Heart left ventricle (tissue), 13 donors: ENCODE results near the gene INHBC.

Experiments used
- CTCF ChIP-seq, 12 donors: fragments of 200-600 bp; sonication (generic) in 4 of 12; IDR thresholded peaks; one replicate each; pipeline versions ENCODE4 v1.5.0 to v1.8.0; 2018 to 2022; ENCODE audit warnings: antibody characterized with exemption in 12 of 12, mild to moderate bottlenecking in 5 of 12
- POLR2A ChIP-seq, 2 donors: fragments of 450-650 bp; IDR thresholded peaks; one replicate each; pipeline ENCODE4 v1.6.1; 2017; ENCODE audit warnings: antibody characterized with exemption in 2 of 2, mild to moderate bottlenecking in 2 of 2, moderate library complexity in 2 of 2
- donor health status: ischemic (EF 13 %, LVEDD 7.1; RV severe dilation, severe dysfunction).
- donor health status: DM: no; HTN: yes; CAD: no.
- donor health status: DM: no; HTN: no; CAD: no.
- donor health status: ischemic (EF 25% LVEDD 6.9; RV normal size, moderate dysfunction).
- donor health status: ischemic (EF 25% LVEDD 5.7; RV mildly dilated, moderate dysfunction).
- donor health status: ischemic (EF 35%, LVEDD 5.7; RV mildly dilated, moderate dysfunction).
- donor health status: nonischemic (EF 11% LVEDD 7.7; RV severe dilation, severe dysfunction).
- donor health status: DM: yes; HTN: yes; CAD: no.
- donor health status: PGD.
- donor health status: ischemic (EF 29% LVEDD 5.4; RV normal size, mild dysfunction).
- donor health status: nonischemic (EF 23%, LVEDD 6.1; RV moderate dilation, normal function).

GRCh38 chr12:57458665-57459054 lies 24.1 kb downstream of the INHBC start:
- TF ChIP-seq CTCF (IDR thresholded peaks at IDR 0.05), result no peak
- TF ChIP-seq POLR2A (IDR thresholded peaks at IDR 0.05), result no peak
